KOPT-K1 (cell line): ENCODE measurements around the gene AVEN.

Experiments
- H3K27ac ChIP-seq: fragments of 200-600 bp; sonication (generic); 2 replicates; pipeline ENCODE4 v1.5.1; 2016; ENCODE audit warnings: antibody characterized with exemption, mild to moderate bottlenecking, low read depth, low read length; ENCODE audit not compliant: poor library complexity, severe bottlenecking
- H3K36me3 ChIP-seq: fragments of 200-600 bp; sonication (generic); 2 replicates; pipeline ENCODE4 v1.5.1; 2017; ENCODE audit warnings: antibody characterized with exemption, mild to moderate bottlenecking, low read length, moderate library complexity; ENCODE audit not compliant: insufficient read depth
- H3K9me3 ChIP-seq: fragments of 200-600 bp; sonication (generic); 2 replicates; pipeline ENCODE4 v1.5.1; 2017; ENCODE audit warnings: antibody characterized with exemption, low read length, mild to moderate bottlenecking; ENCODE audit not compliant: insufficient read depth, poor library complexity, severe bottlenecking

Gene AVEN

GRCh38 chr15:34038871-34039789 lies at the start of gene AVEN:
AVEN (minus strand) TSS chr15:34039204; CDS start chr15:34039046, 158 bp downstream.
- H3K9me3 ChIP-seq = no peaks in the 10 kb centered on the region
- H3K27ac ChIP-seq = peak within 1 kb of the TSS; percentile 68
- H3K36me3 ChIP-seq = no peaks in the 10 kb centered on the region

GRCh38 chr15:34085746-34086145 lies 46.7 kb upstream of the AVEN start:
- H3K27ac ChIP-seq = no peak overlapping the region
- peaks cover 57% of the 10 kb centered on the region for H3K36me3 ChIP-seq
- no peaks in the 10 kb centered on the region for H3K9me3 ChIP-seq

GRCh38 chr15:34084086-34084485 lies 45.1 kb upstream of the AVEN start:
- no peak overlapping the region for H3K27ac ChIP-seq
- peaks cover 45% of the 10 kb centered on the region for H3K36me3 ChIP-seq

GRCh38 chr15:34079904-34080303 lies 40.9 kb upstream of the AVEN start:
- Histone ChIP-seq H3K27ac (no peak overlapping the region), H3K9me3 (no peaks in the 10 kb centered on the region), H3K36me3 (peaks cover 13% of the 10 kb centered on the region; the same call in 1 of the 2 replicates)

More at GRCh38 chr15:34084086-34084485, 45.1 kb upstream of the AVEN start:
- no peaks in the 10 kb centered on the region for H3K9me3 ChIP-seq

GRCh38 chr15:34078900-34079299 lies 39.9 kb upstream of the AVEN start:
- H3K9me3 ChIP-seq = no peaks in the 10 kb centered on the region
- peaks cover 8% of the 10 kb centered on the region; the same call in 1 of the 2 replicates for H3K36me3 ChIP-seq
- H3K27ac ChIP-seq = no peak overlapping the region

- Histone ChIP-seq H3K36me3 (no peaks in the 10 kb centered on the region), H3K9me3 (no peaks in the 10 kb centered on the region)
These were observed 37.8 kb upstream of the AVEN start for GRCh38 chr15:34076785-34077184.

GRCh38 chr15:34070003-34070402 lies 31.0 kb upstream of the AVEN start:
- H3K9me3 ChIP-seq = no peaks in the 10 kb centered on the region
- H3K36me3 ChIP-seq = no peaks in the 10 kb centered on the region
- no peak overlapping the region for H3K27ac ChIP-seq

More at GRCh38 chr15:34076785-34077184, 37.8 kb upstream of the AVEN start:
- no peak overlapping the region for H3K27ac ChIP-seq

GRCh38 chr15:34065941-34066340 lies 26.9 kb upstream of the AVEN start:
- Histone ChIP-seq H3K27ac (no peak overlapping the region), H3K9me3 (no peaks in the 10 kb centered on the region), H3K36me3 (no peaks in the 10 kb centered on the region)

- Histone ChIP-seq H3K36me3 (no peaks in the 10 kb centered on the region), H3K9me3 (no peaks in the 10 kb centered on the region), H3K27ac (no peak overlapping the region)
These were observed 26.3 kb upstream of the AVEN start for GRCh38 chr15:34065261-34065660.

- Histone ChIP-seq H3K9me3 (no peaks in the 10 kb centered on the region), H3K36me3 (no peaks in the 10 kb centered on the region), H3K27ac (no peak overlapping the region)
These were observed 25.4 kb upstream of the AVEN start for GRCh38 chr15:34064438-34064837.

GRCh38 chr15:34059946-34060345 lies 20.9 kb upstream of the AVEN start:
- H3K27ac ChIP-seq = no peak overlapping the region
- no peaks in the 10 kb centered on the region for H3K9me3 ChIP-seq
- H3K36me3 ChIP-seq = no peaks in the 10 kb centered on the region

GRCh38 chr15:34059476-34059875 lies 20.5 kb upstream of the AVEN start:
- Histone ChIP-seq H3K27ac (no peak overlapping the region), H3K36me3 (no peaks in the 10 kb centered on the region), H3K9me3 (no peaks in the 10 kb centered on the region)

GRCh38 chr15:34056911-34057310 lies 17.9 kb upstream of the AVEN start:
- no peaks in the 10 kb centered on the region for H3K9me3 ChIP-seq
- no peak overlapping the region for H3K27ac ChIP-seq
- no peaks in the 10 kb centered on the region for H3K36me3 ChIP-seq

- peaks cover 7% of the 10 kb centered on the region for H3K9me3 ChIP-seq
- H3K36me3 ChIP-seq = no peaks in the 10 kb centered on the region
- no peak overlapping the region for H3K27ac ChIP-seq
These were observed 17.0 kb upstream of the AVEN start for GRCh38 chr15:34055868-34056595.

GRCh38 chr15:34054081-34054707 lies 15.2 kb upstream of the AVEN start:
- Histone ChIP-seq H3K27ac (no peak overlapping the region), H3K9me3 (peaks cover 18% of the 10 kb centered on the region), H3K36me3 (no peaks in the 10 kb centered on the region)
